ENCODE data around the gene LTBP1.

DNA sequence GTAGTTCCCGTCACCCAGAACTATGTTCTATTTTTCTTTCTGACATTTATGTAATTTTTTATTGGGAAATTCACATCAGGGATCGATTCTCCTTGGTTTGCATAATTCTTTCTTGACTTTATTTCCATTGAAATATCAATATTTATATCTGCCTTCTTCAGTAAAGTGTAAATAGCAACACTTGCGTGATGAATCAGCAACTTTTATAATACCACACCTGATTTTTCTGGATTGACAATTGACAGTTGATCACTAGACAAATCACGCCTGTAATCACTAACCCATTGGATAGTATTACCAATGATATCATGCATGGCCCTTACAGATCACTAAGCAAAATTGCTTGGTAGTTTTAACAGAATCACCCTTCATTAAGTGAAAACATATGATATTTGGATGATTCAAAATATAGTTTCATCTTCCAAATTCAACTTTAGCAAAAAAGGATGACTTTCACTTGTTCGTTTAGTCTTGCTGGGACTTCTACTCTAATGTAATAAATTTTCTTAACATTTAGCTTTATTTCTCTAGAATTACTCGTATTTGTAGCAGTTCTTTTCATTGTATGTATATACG lies 390.7 kb downstream of the LTBP1 start:
- TF ChIP-seq, protein P1, sequence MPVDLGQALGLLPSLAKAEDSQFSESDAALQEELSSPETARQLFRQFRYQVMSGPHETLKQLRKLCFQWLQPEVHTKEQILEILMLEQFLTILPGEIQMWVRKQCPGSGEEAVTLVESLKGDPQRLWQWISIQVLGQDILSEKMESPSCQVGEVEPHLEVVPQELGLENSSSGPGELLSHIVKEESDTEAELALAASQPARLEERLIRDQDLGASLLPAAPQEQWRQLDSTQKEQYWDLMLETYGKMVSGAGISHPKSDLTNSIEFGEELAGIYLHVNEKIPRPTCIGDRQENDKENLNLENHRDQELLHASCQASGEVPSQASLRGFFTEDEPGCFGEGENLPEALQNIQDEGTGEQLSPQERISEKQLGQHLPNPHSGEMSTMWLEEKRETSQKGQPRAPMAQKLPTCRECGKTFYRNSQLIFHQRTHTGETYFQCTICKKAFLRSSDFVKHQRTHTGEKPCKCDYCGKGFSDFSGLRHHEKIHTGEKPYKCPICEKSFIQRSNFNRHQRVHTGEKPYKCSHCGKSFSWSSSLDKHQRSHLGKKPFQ (CRISPR knock-in tag; IDR thresholded peaks at IDR 0.05; ENCODE audit: insufficient replicate concordance): no peak
- TF ChIP-seq U2AF2 (IDR thresholded peaks at IDR 0.05; ENCODE audit: low read depth, low read length): no peak
- TF ChIP-seq CEBPB (IDR thresholded peaks at IDR 0.05; ENCODE audit: borderline replicate concordance, low read depth, low read length): no peak
- TF ChIP-seq, protein P2, sequence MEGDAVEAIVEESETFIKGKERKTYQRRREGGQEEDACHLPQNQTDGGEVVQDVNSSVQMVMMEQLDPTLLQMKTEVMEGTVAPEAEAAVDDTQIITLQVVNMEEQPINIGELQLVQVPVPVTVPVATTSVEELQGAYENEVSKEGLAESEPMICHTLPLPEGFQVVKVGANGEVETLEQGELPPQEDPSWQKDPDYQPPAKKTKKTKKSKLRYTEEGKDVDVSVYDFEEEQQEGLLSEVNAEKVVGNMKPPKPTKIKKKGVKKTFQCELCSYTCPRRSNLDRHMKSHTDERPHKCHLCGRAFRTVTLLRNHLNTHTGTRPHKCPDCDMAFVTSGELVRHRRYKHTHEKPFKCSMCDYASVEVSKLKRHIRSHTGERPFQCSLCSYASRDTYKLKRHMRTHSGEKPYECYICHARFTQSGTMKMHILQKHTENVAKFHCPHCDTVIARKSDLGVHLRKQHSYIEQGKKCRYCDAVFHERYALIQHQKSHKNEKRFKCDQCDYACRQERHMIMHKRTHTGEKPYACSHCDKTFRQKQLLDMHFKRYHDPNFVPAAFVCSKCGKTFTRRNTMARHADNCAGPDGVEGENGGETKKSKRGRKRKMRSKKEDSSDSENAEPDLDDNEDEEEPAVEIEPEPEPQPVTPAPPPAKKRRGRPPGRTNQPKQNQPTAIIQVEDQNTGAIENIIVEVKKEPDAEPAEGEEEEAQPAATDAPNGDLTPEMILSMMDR (CRISPR knock-in tag; IDR thresholded peaks at IDR 0.05): no peak
- TF ChIP-seq ZNF136 (CRISPR knock-in tag; IDR thresholded peaks at IDR 0.05; ENCODE audit: low read depth): no peak
- no peak for TF ChIP-seq ETV5 (CRISPR knock-in tag; IDR thresholded peaks at IDR 0.05; ENCODE audit: borderline replicate concordance)
- TF ChIP-seq NFYB (CRISPR knock-in tag; IDR thresholded peaks at IDR 0.05): no peak
- no peak for TF ChIP-seq SMC3 (IDR thresholded peaks at IDR 0.05; ENCODE audit: low read length)
- TF ChIP-seq, protein P3, sequence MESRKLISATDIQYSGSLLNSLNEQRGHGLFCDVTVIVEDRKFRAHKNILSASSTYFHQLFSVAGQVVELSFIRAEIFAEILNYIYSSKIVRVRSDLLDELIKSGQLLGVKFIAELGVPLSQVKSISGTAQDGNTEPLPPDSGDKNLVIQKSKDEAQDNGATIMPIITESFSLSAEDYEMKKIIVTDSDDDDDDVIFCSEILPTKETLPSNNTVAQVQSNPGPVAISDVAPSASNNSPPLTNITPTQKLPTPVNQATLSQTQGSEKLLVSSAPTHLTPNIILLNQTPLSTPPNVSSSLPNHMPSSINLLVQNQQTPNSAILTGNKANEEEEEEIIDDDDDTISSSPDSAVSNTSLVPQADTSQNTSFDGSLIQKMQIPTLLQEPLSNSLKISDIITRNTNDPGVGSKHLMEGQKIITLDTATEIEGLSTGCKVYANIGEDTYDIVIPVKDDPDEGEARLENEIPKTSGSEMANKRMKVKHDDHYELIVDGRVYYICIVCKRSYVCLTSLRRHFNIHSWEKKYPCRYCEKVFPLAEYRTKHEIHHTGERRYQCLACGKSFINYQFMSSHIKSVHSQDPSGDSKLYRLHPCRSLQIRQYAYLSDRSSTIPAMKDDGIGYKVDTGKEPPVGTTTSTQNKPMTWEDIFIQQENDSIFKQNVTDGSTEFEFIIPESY (CRISPR knock-in tag; IDR thresholded peaks at IDR 0.05): no peak
- no peak for TF ChIP-seq ZNF143 (CRISPR knock-in tag; IDR thresholded peaks at IDR 0.05)
- TF ChIP-seq, protein P4, sequence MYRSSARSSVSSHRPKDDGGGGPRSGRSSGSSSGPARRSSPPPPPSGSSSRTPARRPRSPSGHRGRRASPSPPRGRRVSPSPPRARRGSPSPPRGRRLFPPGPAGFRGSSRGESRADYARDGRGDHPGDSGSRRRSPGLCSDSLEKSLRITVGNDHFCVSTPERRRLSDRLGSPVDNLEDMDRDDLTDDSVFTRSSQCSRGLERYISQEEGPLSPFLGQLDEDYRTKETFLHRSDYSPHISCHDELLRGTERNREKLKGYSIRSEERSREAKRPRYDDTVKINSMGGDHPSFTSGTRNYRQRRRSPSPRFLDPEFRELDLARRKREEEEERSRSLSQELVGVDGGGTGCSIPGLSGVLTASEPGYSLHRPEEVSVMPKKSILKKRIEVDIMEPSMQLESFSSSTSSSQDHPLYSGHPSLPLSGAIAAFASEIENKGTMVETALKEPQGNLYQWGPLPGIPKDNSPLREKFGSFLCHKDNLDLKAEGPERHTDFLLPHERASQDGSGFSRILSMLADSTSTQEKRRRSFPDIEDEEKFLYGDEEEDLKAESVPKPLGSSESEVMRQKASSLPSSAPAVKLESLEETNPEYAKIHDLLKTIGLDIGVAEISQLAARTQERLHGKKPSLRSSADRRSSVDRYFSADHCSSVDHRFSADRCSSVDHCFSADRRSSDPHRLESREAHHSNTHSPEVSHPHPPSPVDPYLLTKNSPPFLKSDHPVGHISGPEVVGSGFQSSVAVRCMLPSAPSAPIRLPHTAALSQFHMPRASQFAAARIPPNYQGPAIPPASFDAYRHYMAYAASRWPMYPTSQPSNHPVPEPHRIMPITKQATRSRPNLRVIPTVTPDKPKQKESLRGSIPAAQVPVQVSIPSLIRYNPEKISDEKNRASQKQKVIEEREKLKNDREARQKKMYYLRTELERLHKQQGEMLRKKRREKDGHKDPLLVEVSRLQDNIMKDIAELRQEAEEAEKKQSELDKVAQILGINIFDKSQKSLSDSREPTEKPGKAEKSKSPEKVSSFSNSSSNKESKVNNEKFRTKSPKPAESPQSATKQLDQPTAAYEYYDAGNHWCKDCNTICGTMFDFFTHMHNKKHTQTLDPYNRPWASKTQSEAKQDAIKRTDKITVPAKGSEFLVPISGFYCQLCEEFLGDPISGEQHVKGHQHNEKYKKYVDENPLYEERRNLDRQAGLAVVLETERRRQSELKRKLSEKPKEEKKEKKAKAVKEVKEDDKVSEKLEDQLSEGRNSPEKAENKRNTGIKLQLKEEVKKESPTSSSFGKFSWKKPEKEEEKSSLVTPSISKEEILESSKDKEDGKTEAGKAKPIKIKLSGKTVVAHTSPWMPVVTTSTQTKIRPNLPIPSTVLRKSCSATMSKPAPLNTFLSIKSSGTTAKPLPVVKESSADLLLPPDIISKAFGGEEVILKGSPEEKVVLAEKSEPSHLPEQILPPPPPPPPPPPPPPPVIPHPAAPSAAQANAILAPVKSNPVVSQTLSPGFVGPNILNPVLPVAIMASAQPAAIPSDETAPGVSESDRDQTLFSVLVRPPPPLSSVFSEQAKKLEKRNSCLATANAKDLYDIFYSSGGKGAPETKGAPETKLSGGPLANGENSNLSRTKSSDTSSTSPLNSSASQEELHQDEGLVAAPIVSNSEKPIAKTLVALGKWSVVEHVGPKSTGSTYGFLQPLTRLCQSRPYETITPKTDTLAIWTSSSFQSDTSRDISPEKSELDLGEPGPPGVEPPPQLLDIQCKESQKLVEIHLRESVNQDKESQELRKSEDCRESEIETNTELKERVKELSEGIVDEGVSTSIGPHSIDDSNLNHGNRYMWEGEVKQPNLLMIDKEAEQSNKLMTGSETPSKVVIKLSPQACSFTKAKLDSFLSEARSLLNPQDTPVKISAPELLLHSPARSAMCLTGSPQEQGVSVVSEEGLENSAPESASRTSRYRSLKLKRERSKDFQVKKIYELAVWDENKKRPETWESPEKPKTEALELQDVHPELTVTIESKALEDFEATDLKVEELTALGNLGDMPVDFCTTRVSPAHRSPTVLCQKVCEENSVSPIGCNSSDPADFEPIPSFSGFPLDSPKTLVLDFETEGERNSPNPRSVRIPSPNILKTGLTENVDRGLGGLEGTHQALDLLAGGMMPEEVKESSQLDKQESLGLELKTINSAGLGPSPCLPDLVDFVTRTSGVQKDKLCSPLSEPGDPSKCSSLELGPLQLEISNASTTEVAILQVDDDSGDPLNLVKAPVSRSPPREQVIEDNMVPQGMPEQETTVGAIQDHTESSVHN (CRISPR knock-in tag; IDR thresholded peaks at IDR 0.05): no peak
- TF ChIP-seq MYC (CRISPR knock-in tag; IDR thresholded peaks at IDR 0.05; ENCODE audit: borderline replicate concordance): no peak

All from HepG2 (cell line).